Fibroblast of skin of abdomen (primary cell): ENCODE results near the gene LGALS12.
"Not testable (repeated sequence)": the region's sequence is repeated elsewhere in the genome, so short reads cannot be mapped to it uniquely, and the experiment has no call there.

Experiments used
- DNase-seq: peaks from one replicate; pipeline ENCODE4 v3.0.0-alpha.2; 2013

LGALS12 gene

GRCh38 chr11:63534076-63534475 is 28.2 kb downstream of the LGALS12 start:
- DNase-seq: no peak

DNA sequence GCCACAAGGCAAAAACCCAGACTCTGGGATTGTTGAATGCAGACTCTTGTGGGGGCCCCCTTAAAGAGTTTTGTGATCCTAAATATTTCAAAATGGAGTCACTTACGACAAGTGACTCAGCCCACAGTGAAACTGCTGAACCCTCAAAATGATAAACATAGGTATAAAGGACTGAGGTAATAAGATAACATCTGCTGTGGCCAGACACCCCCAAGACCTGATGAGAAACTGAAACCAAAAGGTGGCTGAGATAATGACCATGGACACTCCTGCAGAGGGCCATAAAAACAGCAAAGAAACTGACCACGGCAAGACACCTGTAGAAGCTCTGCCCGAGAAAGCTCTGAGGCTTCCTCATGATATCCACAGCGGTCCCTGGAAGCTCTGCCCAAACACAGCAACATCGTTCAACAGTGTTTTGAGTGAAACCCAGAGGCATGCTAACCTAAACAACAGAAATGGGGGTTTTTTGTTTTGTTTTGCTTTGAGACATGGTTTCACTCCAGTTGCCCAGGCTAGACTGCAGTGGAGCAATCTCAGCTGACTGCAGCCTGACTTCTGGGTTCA is 29.1 kb downstream of the LGALS12 start:
- no peak for DNase-seq

DNA sequence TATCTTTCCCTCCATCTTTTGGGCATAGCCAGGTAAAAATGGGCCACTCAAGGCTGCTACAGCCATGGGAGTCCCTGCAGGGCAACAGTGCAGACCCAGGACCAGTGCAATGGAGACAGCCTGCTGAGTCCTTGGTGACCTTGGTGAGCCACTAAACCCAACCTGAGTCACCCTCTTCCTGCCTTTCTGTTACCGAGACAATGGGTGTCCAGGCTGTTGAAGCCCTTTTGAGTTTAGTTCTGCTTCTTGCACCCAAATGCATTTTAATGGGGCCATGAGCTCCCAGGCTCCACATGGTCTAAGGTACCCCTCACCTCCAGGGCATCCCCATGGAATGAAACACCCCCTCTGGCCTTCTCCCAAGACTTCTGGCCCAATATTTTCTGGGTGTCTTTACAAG is 29.9 kb downstream of the LGALS12 start:
- no peak for DNase-seq

GRCh38 chr11:63536669-63537292 is 30.9 kb downstream of the LGALS12 start, which contains the start of gene PLAAT4:
Gene PLAAT4, plus strand, starts transcription at chr11:63536808. Its CDS starts 61 bp downstream, at chr11:63536869.
- DNase-seq: peak; percentile 44

DNA sequence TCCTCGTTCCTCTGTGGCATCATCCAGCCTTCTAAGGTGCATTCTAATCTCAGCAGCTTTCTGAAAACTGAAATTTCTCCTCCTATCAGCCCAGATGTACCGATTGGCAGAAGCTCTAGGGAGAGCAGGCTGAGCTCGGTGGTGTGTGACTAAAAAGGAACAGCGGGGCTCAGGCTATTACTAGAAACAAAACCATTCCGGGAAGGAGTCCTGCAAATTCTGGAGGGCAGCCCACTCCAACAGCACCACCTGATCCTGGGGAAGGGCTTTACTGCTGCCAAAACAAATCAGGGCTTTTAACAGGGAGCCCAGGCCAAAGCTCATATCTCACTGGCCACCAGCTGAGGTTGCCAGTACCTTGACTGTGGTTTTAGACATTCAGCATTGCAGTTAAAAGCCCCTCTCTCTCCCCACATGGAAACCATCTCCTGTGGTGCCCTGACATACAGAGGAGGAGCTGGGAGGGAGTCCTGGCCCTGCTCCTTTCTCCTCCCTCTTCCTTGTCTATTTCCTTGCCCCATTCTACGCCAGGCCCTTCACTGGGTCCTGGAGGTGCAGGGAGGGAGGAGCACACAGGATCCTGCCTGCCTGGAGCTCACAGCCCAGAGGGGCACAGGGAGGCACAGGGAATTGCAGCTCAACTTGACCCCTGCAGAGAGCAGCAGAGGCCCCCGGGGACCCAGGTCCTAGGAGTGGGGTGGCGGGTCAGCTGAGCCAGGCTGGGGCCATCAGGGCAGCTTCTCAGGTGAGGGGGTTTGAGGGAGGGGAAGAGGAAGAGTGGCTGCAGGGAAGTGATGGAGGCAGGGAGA is 31.6 kb downstream of the LGALS12 start:
- peak; percentile 59 for DNase-seq

- DNase-seq: not testable (repeated sequence)
Observed at GRCh38 chr11:63542506-63542905, 36.6 kb downstream of the LGALS12 start.

- no peak for DNase-seq
Observed at GRCh38 chr11:63543711-63544110, 37.8 kb downstream of the LGALS12 start.

GRCh38 chr11:63547061-63547460 is 41.2 kb downstream of the LGALS12 start:
- DNase-seq: no peak

- DNase-seq: no peak
Observed at GRCh38 chr11:63548178-63548577, 42.3 kb downstream of the LGALS12 start.

DNA sequence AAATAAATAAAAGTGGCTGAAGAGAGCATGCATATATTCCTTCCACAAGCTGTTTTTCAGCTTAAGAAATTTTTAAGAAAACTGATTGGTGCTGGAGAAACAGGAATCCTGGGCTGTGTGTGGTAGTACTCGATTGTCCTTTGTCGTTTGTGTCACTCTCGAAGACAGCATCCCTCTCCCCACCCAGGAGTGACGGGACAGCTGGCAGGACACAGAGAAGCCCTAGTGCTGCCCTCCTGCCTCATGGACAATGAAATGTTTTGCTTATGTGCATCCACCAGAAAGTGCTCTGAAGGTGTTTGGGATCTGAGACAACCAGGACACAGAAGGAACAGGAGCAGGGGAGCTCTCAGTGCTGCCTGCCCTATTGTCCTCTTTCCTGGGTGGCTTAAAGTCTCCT is 43.5 kb downstream of the LGALS12 start:
- DNase-seq: no peak

DNA sequence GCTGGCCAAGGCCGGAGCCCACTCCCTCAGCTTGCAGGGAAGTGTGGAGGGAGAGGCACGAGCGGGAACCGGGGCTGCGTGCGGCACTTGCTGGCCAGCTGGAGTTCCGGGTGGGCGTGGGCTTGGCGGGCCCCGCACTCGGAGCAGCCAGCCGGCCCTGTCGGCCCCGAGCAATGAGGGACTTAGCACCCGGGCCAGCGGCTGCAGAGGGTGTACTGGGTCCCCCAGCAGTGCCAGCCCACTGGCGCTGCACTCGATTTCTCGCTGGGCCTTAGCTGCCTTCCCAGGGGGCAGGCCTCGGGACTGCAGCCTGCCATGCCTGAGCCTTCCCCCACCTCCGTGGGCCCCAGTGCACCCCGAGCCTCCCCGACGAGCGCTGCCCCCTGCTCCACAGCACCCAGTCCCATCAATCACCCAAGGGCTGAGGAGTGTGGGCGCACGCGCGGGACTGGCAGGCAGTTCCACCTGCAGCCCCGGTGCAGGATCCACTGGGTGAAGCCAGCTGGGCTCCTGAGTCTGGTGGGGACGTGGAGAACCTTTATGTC is 44.3 kb downstream of the LGALS12 start:
- not testable (repeated sequence) for DNase-seq

GRCh38 chr11:63551091-63551888 is 45.4 kb downstream of the LGALS12 start:
- DNase-seq: no peak

- no peak for DNase-seq
Observed at GRCh38 chr11:63551889-63552266, 46.0 kb downstream of the LGALS12 start.

DNA sequence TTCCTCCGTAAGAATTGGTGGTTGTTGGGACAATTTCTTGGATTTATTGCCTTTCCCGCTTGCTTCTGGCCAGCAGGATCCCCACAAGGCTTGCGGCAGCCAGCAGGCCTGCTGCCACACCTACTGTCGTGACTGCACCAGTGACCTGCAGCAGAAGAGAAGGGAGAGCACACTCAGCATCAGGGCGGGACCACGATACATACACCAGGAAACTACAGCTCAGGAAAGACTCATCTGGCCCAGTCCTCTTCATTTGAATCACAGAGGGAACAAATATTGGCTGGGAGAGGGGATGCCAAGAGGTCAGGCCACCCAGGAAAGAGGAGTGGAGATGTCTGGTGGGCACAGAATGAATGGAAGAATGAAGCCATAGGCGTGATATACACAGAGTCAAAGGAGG is 47.0 kb downstream of the LGALS12 start:
- no peak for DNase-seq

DNA sequence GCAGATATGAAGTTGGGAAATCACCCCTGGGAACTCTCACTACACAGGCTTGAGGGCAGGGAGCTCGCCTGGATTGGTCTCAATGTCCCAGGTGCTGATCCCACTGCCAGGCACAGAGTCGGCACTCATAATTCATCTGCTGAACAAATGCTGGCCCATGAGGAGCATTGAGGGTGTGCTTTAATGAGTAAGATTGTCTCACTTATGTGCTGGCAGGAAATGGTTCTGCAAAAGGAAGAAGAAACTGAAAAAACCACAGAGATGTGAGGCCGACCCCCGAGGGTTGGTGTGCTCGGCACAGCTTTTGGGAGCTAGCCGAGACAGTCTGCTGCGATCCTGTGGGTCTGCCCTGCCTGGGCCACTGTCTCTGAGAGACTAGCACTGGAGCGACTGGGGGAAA is 47.9 kb downstream of the LGALS12 start:
- peak; percentile 57 for DNase-seq

DNA sequence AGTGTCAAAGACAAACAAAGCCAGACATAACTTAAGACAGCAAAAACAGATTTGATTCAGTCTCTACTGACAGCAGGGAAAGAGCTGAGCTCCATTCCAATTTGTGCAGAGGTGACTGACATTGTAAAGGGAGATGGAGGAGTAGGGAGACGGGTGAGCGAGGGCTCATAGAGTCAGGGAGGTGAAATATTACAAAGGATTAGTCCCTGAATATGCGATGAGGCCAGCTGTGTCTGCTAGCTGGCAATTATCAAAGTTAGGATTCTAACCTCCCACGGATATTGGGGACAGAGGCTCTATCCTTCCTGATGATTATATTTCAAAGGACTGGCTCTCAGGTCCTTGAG is 49.0 kb downstream of the LGALS12 start:
- DNase-seq: no peak

DNA sequence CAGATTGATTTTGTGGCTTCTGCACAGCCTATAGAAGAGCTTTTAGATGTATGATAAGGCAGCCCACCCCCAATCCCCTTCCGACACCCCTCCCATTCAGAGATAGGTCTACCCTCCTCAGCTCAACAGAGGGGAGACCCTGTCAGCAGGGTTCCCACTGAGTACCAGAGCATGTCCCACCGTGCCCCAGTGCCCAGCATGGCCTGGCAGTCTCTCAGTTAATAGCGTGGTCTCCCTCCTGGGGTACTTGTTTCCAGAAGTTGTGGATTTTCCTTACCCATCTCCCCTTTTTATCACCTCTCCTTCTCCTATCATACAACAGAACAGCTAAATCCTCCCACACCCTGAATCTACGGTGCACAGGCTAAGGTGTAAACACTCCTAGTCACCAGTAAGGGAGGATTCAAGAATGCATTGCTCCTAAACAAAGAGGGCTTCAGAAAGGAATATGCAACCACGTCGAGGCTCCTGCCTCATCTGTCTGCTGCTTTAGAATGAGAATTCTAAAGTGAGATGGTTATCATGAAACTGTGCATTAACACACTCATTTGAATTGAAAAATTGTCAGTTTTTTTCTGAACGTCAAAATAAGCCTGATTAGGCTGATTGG is 50.6 kb downstream of the LGALS12 start:
- no peak for DNase-seq

GRCh38 chr11:63557570-63557969 is 51.7 kb downstream of the LGALS12 start:
- no peak for DNase-seq

DNA sequence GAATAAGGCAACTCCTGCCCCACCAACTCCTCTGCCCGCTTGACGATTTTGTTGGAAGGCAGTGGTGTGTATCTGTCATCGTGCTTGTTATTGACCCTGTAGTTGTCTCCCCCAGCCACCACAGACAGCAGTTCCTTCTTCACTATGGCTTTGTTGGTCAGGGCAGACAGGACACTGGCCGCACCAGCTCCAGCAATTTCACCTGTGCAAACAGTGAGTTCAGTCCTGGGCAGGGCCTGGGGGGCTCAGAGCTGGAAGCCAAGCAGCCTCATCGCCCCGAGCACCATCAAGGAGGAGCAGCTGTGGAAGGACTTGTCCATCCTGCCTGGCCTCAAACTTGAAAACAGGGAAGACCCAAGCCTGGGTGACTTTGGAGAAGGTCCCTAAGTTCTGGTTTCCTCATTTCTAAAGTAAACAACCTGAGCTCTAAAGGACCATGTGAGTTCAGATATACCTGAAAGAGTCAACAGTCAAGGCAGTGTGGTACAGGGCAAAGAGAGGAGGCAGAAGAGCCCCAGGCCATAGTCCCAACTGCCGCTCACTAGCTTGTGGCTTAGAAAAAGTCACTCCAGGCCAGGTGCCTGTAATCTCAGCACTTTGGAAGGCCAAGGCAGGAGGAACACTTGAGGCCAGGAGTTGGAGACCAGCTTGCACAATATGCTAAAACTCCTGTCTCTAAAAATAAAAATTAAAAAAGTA is 52.7 kb downstream of the LGALS12 start:
- no peak for DNase-seq

GRCh38 chr11:63560506-63561180 is 54.8 kb downstream of the LGALS12 start:
- DNase-seq: no peak
